GM13977 (cell line): ENCODE results near the gene KRT85.

Experiments used
- DNase-seq: peaks from one replicate; pipeline ENCODE4 v3.0.0; 2012; ENCODE audit warnings: low spot score
- CTCF ChIP-seq: IDR thresholded peaks from 2 replicates; pipeline ENCODE4 v1.5.1; 2012; ENCODE audit warnings: mild to moderate bottlenecking, control low read depth; ENCODE audit not compliant: insufficient read depth; ENCODE audit errors: extremely low read depth, missing control alignments
- in situ Hi-C: fragments of 300-500 bp; cut with MboI; formaldehyde crosslinking; loops from one replicate; pipeline ENCODE4 v1.12.0; 2022; ENCODE audit warnings: low sequenced_read_pairs, low pct_unique_long_range_greater_than_20kb, mixed read lengths, inconsistent platforms; ENCODE audit not compliant: unreplicated experiment

Gene KRT85

GRCh38 chr12:52359621-52360061 lies 7.6 kb downstream of the KRT85 start:
- no peak for TF ChIP-seq CTCF
- in situ Hi-C loops, result no loop called here
- DNase-seq, result no peak

- in situ Hi-C loops, result no loop called here
- peak; percentile 82 for DNase-seq
- TF ChIP-seq CTCF, result peak; percentile 20
Observed at GRCh38 chr12:52358575-52359350, 8.5 kb downstream of the KRT85 start.

GRCh38 chr12:52356762-52357580 lies 10.3 kb downstream of the KRT85 start:
- in situ Hi-C loops, result no loop called here
- no peak for TF ChIP-seq CTCF
- DNase-seq, result no peak

GRCh38 chr12:52356031-52356761 lies 11.1 kb downstream of the KRT85 start:
- in situ Hi-C loops, result no loop called here
- TF ChIP-seq CTCF, result no peak
- no peak for DNase-seq

- in situ Hi-C loops, result no loop called here
- no peak for DNase-seq
- no peak for TF ChIP-seq CTCF
Observed at GRCh38 chr12:52355176-52355575, 12.1 kb downstream of the KRT85 start.

- no peak for TF ChIP-seq CTCF
- in situ Hi-C loops, result no loop called here
- DNase-seq, result no peak
Observed at GRCh38 chr12:52354200-52354599, 13.1 kb downstream of the KRT85 start.
